ENCODE data around the gene CASP9.

The CASP9 gene

GRCh38 chr1:15524021-15524282, at the start of gene CASP9:
TSS of gene CASP9 (minus strand) at chr1:15524215. CDS start at chr1:15524200, 15 bp downstream.
- no peak for FAIRE-seq

- FAIRE-seq, result no peak
Observed at GRCh38 chr1:15573477-15573876, 49.5 kb upstream of the CASP9 start.

GRCh38 chr1:15571266-15571665, 47.3 kb upstream of the CASP9 start:
- no peak for FAIRE-seq

- no peak for FAIRE-seq
Observed at GRCh38 chr1:15570861-15571260, 46.8 kb upstream of the CASP9 start.

GRCh38 chr1:15568387-15569073, 44.5 kb upstream of the CASP9 start:
- FAIRE-seq, result no peak

GRCh38 chr1:15559189-15559810, 35.3 kb upstream of the CASP9 start:
- peak; percentile 89 for FAIRE-seq

- peak; percentile 49 for FAIRE-seq
Observed at GRCh38 chr1:15558516-15558915, 34.5 kb upstream of the CASP9 start.

- FAIRE-seq, result no peak
Observed at GRCh38 chr1:15557594-15557993, 33.6 kb upstream of the CASP9 start.

GRCh38 chr1:15557008-15557407, 33.0 kb upstream of the CASP9 start:
- no peak for FAIRE-seq

- FAIRE-seq, result no peak
Observed at GRCh38 chr1:15550573-15550972, 26.6 kb upstream of the CASP9 start.

DNA sequence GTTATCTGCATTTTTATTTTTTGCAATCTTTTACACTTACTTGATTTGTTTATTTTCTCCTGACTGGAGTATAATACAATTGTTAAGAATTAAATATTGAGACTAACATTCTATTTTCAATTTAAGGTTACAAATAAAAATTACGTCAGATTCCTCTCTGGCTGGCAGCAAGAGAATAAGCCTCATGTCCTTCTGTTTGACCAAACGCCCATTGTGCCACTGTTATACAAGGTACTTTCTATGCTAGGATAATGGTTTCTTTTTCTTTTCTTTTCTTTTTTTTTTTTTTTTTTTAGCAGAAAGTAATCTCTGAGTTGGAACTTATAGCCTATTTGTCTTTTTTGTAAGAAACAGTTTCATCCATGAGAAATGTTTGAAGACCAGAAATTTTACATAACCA, 22.6 kb upstream of the CASP9 start:
- FAIRE-seq, result no peak

GRCh38 chr1:15543589-15544568, 19.9 kb upstream of the CASP9 start:
- no peak for FAIRE-seq

GRCh38 chr1:15543251-15543588, 19.2 kb upstream of the CASP9 start:
- FAIRE-seq, result no peak

DNA sequence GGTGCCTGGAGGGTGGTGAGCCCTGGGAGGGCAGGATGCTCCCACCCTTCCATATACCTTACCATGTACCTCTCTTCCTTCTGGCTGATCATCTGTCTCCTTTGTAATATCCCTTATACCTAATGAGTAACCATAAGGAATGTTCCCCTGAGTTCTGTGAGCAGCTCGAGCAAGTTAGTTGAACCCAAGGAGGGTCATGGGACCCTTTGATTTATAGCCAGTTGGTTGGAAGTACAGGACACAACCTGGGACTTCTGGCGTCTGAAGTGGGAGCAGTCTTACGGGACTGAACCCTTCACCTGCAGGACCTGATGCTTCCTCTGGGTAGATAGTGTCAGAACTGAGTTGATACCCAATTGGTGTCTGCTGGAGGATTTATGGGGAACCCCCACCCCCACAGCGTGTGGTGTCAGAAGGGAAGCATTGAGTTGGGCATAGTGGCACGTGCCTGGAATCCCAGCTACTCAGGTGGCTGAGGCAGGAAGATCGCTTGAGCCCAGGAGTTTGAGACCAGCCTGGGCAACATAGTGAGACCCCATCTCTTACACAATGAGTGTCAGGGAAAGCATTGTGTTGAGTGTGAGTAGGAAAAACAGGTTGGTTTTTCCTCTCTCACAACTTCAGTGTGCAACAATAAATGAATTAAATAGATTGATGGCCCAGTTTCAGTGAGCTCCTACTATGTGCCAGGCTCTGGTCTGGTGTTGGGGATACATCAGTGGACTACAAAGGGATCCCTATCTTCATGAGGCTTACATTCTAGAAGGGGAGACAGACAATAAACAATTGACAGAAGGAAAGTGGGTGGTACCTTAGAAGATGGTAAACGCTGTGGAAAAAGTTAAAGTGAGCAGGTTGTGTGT, 18.6 kb upstream of the CASP9 start:
- no peak for FAIRE-seq

DNA sequence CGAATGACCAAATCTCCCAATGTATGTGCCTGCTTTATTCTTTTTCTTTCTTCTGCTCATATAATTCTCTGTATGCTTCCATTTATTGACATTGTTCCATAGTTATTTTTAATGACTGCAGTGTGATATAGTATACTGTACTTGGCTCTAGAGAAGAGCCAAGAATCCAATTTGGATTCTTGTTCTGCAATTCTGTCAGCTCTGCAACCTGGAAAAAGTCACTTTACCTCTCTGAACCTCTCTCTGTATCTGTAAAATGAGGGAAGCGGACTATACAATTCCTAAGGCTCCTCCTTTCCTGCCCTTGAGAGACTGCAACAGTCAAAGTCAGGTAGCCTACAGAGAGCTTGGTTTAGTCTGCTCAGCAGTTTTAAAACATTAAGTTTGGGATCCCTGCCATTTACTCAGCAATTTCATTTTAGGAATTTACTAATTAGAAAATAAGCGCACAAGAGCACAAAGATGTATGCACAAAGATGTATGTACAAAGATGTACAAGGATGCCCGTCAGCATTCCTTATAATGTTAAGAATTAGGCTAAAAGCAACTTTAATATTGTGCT, 17.3 kb upstream of the CASP9 start:
- FAIRE-seq, result no peak

- no peak for FAIRE-seq
Observed at GRCh38 chr1:15540186-15540585, 16.2 kb upstream of the CASP9 start.

DNA sequence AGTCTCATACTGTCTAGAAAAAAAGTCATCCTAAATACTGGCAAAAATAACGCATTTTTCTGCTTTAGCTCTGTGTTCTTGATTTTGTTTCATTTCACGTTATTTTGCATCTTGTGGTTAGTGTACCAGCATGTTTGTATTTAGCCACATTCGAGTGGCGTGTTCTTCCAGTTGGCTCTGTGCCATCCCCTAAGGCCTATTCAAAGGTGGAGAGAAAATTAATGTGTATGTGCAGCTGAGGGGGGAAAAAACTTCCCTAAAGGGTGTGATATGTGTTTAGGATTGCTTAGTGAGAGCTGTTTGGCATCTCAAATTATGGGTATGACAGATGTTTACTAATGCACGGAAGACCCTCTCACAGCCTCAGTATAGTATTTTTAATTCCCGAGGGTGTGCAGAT, 14.8 kb upstream of the CASP9 start:
- no peak for FAIRE-seq

DNA sequence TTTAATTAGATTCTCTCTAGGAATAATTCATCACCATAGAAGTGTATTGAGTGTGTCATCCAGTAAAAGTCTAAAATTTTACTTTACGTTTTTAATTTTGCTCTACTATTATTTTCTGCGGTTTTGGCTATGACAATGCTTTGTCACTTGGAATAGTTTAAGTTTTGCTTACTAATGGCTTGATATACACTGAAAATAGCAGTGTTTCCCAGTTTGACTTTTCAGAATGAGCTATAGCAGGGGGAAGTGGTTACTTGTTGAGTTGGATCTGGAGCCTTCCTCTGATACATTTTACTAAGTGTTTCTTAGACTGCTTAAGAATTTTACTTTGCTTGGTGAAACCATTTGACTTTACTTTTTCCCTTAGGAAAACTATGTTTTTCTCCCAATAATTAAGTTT, 7.7 kb upstream of the CASP9 start:
- FAIRE-seq, result no peak

DNA sequence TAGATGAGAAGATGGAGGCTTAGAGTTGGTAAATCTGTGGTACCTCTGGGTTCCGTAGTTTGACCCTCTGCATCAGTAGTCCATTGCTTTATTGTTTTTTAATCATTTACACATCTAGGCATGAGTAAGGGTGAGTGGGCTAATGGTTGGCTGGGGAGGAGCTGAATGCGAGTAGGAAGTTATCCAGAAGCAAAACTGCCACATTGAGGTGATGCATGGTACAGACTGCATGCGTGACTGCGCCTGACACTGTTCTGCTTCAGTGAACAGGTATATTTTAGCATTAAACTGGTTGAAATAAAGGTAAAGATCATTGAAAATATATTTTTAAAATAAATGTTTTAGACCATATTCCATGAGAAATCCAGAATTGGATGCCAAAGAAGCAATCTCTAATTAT, 7.0 kb upstream of the CASP9 start:
- FAIRE-seq, result no peak

DNA sequence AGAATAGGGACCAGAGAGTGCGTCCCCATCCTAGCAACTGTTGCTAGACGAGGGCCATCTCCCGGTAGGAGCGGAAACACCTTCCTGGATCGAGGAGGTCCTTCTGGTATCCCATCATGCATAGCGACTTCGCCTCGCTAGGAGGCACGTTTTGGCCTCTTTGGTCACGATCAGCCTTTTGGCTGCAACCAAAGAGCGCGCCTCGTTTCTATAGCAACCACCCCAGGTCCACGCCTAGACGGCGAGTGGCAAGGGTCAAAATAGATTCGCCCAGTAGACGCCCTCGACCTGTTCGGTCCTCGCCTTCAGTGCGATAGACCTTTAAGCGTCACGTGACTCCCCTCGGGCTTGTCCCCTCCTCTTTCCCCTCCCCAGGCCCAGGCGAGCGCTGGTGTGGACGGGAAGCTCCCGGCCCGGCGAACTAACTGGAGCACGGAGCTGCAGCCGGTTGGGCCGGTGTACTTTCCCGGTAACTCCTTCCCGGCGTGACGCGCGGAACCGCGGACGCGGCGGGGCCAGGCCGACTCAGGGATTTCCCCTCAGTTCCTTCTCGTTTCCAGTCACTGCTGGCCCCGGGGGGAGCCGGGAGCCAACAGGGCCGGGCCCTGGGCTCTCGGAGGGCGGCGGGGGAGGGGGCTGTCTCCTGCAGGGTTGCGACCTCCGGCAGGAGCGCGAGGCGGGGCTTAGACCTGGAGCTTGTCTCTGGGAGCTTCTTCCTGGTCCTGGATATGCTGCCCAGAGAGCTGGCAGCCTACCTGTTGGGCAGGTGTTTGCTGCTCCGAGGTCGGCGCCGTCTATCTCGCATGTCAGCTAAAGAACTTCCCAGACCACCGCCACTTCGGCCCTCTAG, 2.7 kb upstream of the CASP9 start, which contains the start of gene DNAJC16:
DNAJC16 (plus strand) TSS at position 359 of the 850 bp plus-strand sequence. CDS start 2,258 bp downstream, outside the sequence.
- peak; percentile 92 for FAIRE-seq

- peak; percentile 41 for FAIRE-seq
Observed at GRCh38 chr1:15526021-15526489, 2.0 kb upstream of the CASP9 start.

Measured in islet of Langerhans (tissue), 1 donor.